Body of pancreas (tissue), 4 donors: ENCODE measurements around the gene TMEM101. TPM values are rescaled to one million over a fixed set of nuclear protein-coding genes. Genes with fewer than 3 reads are reported as not detected.

Source experiments
- ATAC-seq: fragments of 150-250 bp; one replicate; pipeline ENCODE4 v1.9.1; 2016
- DNase-seq, 4 donors: peaks; one replicate each; pipeline ENCODE4 v3.0.0-alpha.2; 2019
- H3K27ac ChIP-seq, 4 donors: fragments of 200-600 bp; sonication (generic); 1 replicate in 3 of 4; 2 replicates in 1 of 4; pipeline versions ENCODE4 v1.5.1 to v1.6.1; 2016 to 2019; ENCODE audit warnings: mild to moderate bottlenecking in 1 of 4, mixed read lengths in 1 of 4, moderate library complexity in 1 of 4
- H3K27me3 ChIP-seq, 2 donors: fragments of 200-600 bp; sonication (generic); one replicate each; pipeline ENCODE4 v1.6.0; 2016; ENCODE audit warnings: mild to moderate bottlenecking in 1 of 2
- H3K36me3 ChIP-seq, 2 donors: fragments of 200-600 bp; sonication (generic); replicated peaks in 1 of 2; 2 replicates each; pipeline ENCODE4 v1.5.1; 2016; ENCODE audit warnings: low read depth in 2 of 2; ENCODE audit not compliant: insufficient read depth in 1 of 2
- H3K4me1 ChIP-seq: fragments of 200-600 bp; sonication (generic); one replicate; pipeline ENCODE4 v1.6.0; 2016
- H3K4me3 ChIP-seq, 2 donors: fragments of 200-600 bp; sonication (generic); 1 replicate in 1 of 2; 2 replicates in 1 of 2; pipeline ENCODE4 v1.5.1; 2016 to 2019
- H3K9me3 ChIP-seq, 3 donors: fragments of 200-600 bp; sonication (generic); 1 replicate in 2 of 3; 2 replicates in 1 of 3; pipeline ENCODE4 v1.5.1; 2016
- CTCF ChIP-seq, 7 experiments: fragments of 450-650 bp in 4 of 7; fragments of 200-600 bp in 3 of 7; sonication (generic) in 3 of 7; IDR thresholded peaks; one replicate each; pipeline ENCODE4 v1.5.1; 2016 to 2019; ENCODE audit warnings: antibody characterized with exemption in 7 of 7
- POLR2A ChIP-seq, 3 donors: fragments of 450-650 bp; IDR thresholded peaks; one replicate each; pipeline ENCODE4 v1.6.1; 2016; ENCODE audit warnings: antibody characterized with exemption in 3 of 3, mild to moderate bottlenecking in 2 of 3
- WGBS, 2 donors: methylation state at CpG; one replicate each; pipeline ENCODE4 v1.1.5; 2017; 5-methylcytosine and 5-hydroxymethylcytosine counted together
- intact Hi-C: fragments of 100-400 bp; cut with DNase I; formaldehyde crosslinking; loops from one replicate; pipeline ENCODE4 v1.15.1; 2023
- total RNA-seq, 2 donors: library from RNA; depleted of rRNA; stranded (reverse); fragments of >200 nt; gene quantifications; one replicate each; pipeline ENCODE4 v1.1.0, GENCODE V29; 2016

The TMEM101 gene
- total RNA-seq, 2 donors from 2014 or later = 22.6 to 26.7 TPM

DNA sequence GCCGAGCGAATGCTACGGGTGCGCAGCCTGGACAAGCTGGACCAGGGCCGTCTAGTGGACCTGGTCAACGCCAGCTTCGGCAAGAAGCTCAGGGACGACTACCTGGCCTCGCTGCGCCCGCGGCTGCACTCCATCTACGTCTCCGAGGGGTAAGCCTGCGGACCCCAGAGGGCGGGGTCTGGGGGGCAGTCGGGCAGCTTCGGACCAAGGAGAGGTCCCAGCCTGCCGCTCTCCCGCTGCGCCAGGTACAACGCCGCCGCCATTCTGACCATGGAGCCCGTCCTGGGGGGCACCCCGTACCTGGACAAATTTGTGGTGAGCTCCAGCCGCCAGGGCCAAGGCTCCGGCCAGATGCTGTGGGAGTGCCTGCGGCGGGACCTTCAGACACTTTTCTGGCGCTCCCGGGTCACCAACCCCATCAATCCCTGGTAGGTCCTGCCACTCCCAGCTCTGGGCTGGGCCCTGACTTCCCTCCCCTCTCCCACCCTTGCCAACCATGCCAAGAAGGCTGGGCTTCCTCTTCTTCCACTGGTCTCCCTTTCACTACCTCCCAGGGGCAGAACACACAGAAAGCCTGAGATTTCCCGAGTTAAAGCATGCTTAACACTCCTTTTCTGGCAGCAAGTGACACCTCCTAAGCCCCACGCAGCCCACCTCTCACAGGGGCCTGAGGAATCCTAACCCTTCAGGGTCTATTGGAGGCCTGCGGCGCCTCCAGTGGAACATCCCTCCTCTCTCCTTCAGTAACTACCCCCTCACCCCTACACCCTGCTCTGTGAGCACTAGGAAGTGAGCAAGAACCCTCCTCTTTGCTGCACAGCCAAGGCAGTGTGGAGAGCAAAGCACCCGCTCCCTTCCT is 7.2 kb downstream of the TMEM101 start:
- TF ChIP-seq POLR2A (IDR thresholded peaks at IDR 0.05) = no peak
- TF ChIP-seq CTCF (IDR thresholded peaks at IDR 0.05) = no peak
- H3K36me3 ChIP-seq = no peaks in the 10 kb centered on the region
- peak overlapping the region; percentile 19 to 21 for H3K4me3 ChIP-seq
- no peak overlapping the region for H3K27ac ChIP-seq
- H3K4me1 ChIP-seq = peaks cover 39% of the 10 kb centered on the region
- DNase-seq (no peak), ATAC-seq (no peak)
- peaks cover 0 to 14% of the 10 kb centered on the region in 2 donors for H3K27me3 ChIP-seq
- no peaks in the 10 kb centered on the region for H3K9me3 ChIP-seq
- WGBS, 2 donors = 6 to 21% methylated on average over 12 to 36 of the region's 37 CpGs
- intact Hi-C loops = no loop called here

GRCh38 chr17:44006598-44007345 is 8.0 kb downstream of the TMEM101 start:
- Histone ChIP-seq H3K27me3 (peaks cover 0 to 14% of the 10 kb centered on the region in 2 donors), H3K4me1 (peaks cover 39% of the 10 kb centered on the region), H3K4me3 (peak overlapping the region; percentile 34 to 37), H3K36me3 (no peaks in the 10 kb centered on the region), H3K9me3 (no peaks in the 10 kb centered on the region), H3K27ac (peak overlapping the region in 2 of 4 donors; percentile 47 to 66)
- intact Hi-C loops = no loop called here
- WGBS, 2 donors = 0% methylated on average over 27 to 39 of the region's 40 CpGs
- DNase-seq (peak; percentile 99 to 100 (median 100)), ATAC-seq (peak; percentile 95)
- peak; percentile 6 to 75 (median 47) for TF ChIP-seq CTCF (IDR thresholded peaks at IDR 0.05)
- peak in 2 of 3 donors; percentile 29 to 42 for TF ChIP-seq POLR2A (IDR thresholded peaks at IDR 0.05)

GRCh38 chr17:44006272-44006597 is 8.5 kb downstream of the TMEM101 start:
- H3K4me1 ChIP-seq = peaks cover 39% of the 10 kb centered on the region
- DNase-seq (no peak), ATAC-seq (no peak)
- peak overlapping the region in 1 of 2 donors; percentile 37 for H3K4me3 ChIP-seq
- no peaks in the 10 kb centered on the region for H3K9me3 ChIP-seq
- H3K27ac ChIP-seq = peak overlapping the region in 2 of 4 donors; percentile 47 to 66
- WGBS, 2 donors = 0 to 4% methylated on average over 12 to 21 of the region's 21 CpGs
- TF ChIP-seq POLR2A (IDR thresholded peaks at IDR 0.05) (no peak), CTCF (IDR thresholded peaks at IDR 0.05) (no peak)
- intact Hi-C loops = no loop called here
- H3K36me3 ChIP-seq = no peaks in the 10 kb centered on the region
- peaks cover 0 to 14% of the 10 kb centered on the region in 2 donors for H3K27me3 ChIP-seq

- Histone ChIP-seq H3K4me1 (peaks cover 39% of the 10 kb centered on the region), H3K36me3 (no peaks in the 10 kb centered on the region), H3K9me3 (no peaks in the 10 kb centered on the region), H3K27ac (peak overlapping the region in 1 of 4 donors; percentile 66), H3K4me3 (peak overlapping the region in 1 of 2 donors; percentile 5), H3K27me3 (peaks cover 0 to 14% of the 10 kb centered on the region in 2 donors)
- ATAC-seq = peak; percentile 16
- peak; percentile 44 to 56 (median 53) for DNase-seq
- peak in 2 of 7 experiments; percentile 7 to 18 for TF ChIP-seq CTCF (IDR thresholded peaks at IDR 0.05)
- no peak for TF ChIP-seq POLR2A (IDR thresholded peaks at IDR 0.05)
- intact Hi-C loops = no loop called here
- WGBS, 2 donors = 5 to 18% methylated on average over 9 to 57 of the region's 59 CpGs
These were observed 9.1 kb downstream of the TMEM101 start for GRCh38 chr17:44005527-44006271.
